SK-N-SH treated with all-trans-retinoic acid at 6 μM for 48 hours (cell line): Measurements from ENCODE around the gene TOM1.

ENCODE experiments used
- ATAC-seq: fragments of 200-7000 bp; cut with Tn5 transposase; 3 replicates; pipeline ENCODE4 v1.9.1; 2020; ENCODE audit warnings: mild to moderate bottlenecking, moderate library complexity
- BACH2 ChIP-seq: fragments of 250-450 bp; sonication (Bioruptor Pico); IDR thresholded peaks from 2 replicates; pipeline ENCODE4 v1.9.0; 2021; ENCODE audit warnings: mild to moderate bottlenecking, borderline replicate concordance
- CREB5 ChIP-seq: fragments of 250-450 bp; sonication (Bioruptor Pico); IDR thresholded peaks from 2 replicates; pipeline ENCODE4 v1.5.1; 2020; ENCODE audit warnings: low read depth, mild to moderate bottlenecking, moderate library complexity
- CSDC2 ChIP-seq: fragments of 250-450 bp; sonication (Bioruptor Pico); IDR thresholded peaks from 2 replicates; pipeline ENCODE4 v1.5.0; 2020; ENCODE audit warnings: mild to moderate bottlenecking, moderate library complexity
- ESRRG ChIP-seq: fragments of 250-450 bp; sonication (Bioruptor Pico); IDR thresholded peaks from 2 replicates; pipeline ENCODE4 v1.6.1; 2021; ENCODE audit warnings: mild to moderate bottlenecking
- GLIS3 ChIP-seq: fragments of 250-450 bp; sonication (Bioruptor Pico); IDR thresholded peaks from 2 replicates; pipeline ENCODE4 v1.5.0; 2020; ENCODE audit warnings: mild to moderate bottlenecking, moderate library complexity
- OSR1 ChIP-seq: fragments of 250-450 bp; sonication (Bioruptor Pico); IDR thresholded peaks from 2 replicates; pipeline ENCODE4 v1.8.0; 2022; ENCODE audit warnings: moderate library complexity, mild to moderate bottlenecking, inconsistent platforms
- PATZ1 ChIP-seq: fragments of 250-450 bp; sonication (Bioruptor Pico); IDR thresholded peaks from 2 replicates; pipeline ENCODE4 v1.8.0; 2020; ENCODE audit warnings: mild to moderate bottlenecking, moderate library complexity, borderline replicate concordance
- PPARA ChIP-seq: fragments of 250-450 bp; sonication (Bioruptor Pico); IDR thresholded peaks from 2 replicates; pipeline ENCODE4 v1.5.0; 2020; ENCODE audit warnings: mild to moderate bottlenecking, borderline replicate concordance
- RARB ChIP-seq: fragments of 250-450 bp; sonication (Bioruptor Pico); IDR thresholded peaks from 2 replicates; pipeline ENCODE4 v1.8.0; 2021; ENCODE audit warnings: mild to moderate bottlenecking, moderate library complexity
- TCF4 ChIP-seq: fragments of 250-450 bp; sonication (Bioruptor Pico); IDR thresholded peaks from 2 replicates; pipeline ENCODE4 v1.8.0; 2021; ENCODE audit warnings: mild to moderate bottlenecking, moderate library complexity, borderline replicate concordance
- TOX ChIP-seq: fragments of 250-450 bp; sonication (Bioruptor Pico); IDR thresholded peaks from 2 replicates; pipeline ENCODE4 v1.8.0; 2021; ENCODE audit warnings: mild to moderate bottlenecking, moderate library complexity, borderline replicate concordance
- ZC3H10 ChIP-seq: fragments of 250-450 bp; sonication (Bioruptor Pico); IDR thresholded peaks from 2 replicates; pipeline ENCODE4 v1.5.1; 2021; ENCODE audit warnings: mild to moderate bottlenecking, moderate library complexity
- ZFP3 ChIP-seq: fragments of 250-450 bp; sonication (Bioruptor Pico); IDR thresholded peaks from 2 replicates; pipeline ENCODE4 v1.5.0; 2020; ENCODE audit warnings: mild to moderate bottlenecking, moderate library complexity
- ZFP30 ChIP-seq: fragments of 450-650 bp; formaldehyde crosslinking; IDR thresholded peaks from 2 replicates; pipeline ENCODE4 v1.5.0; 2022; ENCODE audit warnings: mild to moderate bottlenecking, moderate library complexity
- ZNF565 ChIP-seq: fragments of 450-650 bp; formaldehyde crosslinking; conservative IDR thresholded peaks from 2 replicates; pipeline ENCODE4 v1.5.0; 2020; ENCODE audit warnings: low read depth, mild to moderate bottlenecking, moderate library complexity
- ZNF70 ChIP-seq: fragments of 450-650 bp; formaldehyde crosslinking; IDR thresholded peaks from 2 replicates; pipeline ENCODE4 v1.5.0; 2020; ENCODE audit warnings: mild to moderate bottlenecking, moderate library complexity
- ZNF8 ChIP-seq: fragments of 450-650 bp; formaldehyde crosslinking; IDR thresholded peaks from 2 replicates; pipeline ENCODE4 v1.5.0; 2020; ENCODE audit warnings: mild to moderate bottlenecking, moderate library complexity
- TF ChIP-seq, protein P1 (sequence below): fragments of 250-450 bp; sonication (Bioruptor Pico); IDR thresholded peaks from 2 replicates; pipeline ENCODE4 v1.5.1; 2021; ENCODE audit warnings: mild to moderate bottlenecking, moderate library complexity

The TOM1 gene

GRCh38 chr22:35384975-35385588 is 85.4 kb downstream of the TOM1 start:
- TF ChIP-seq BACH2 (CRISPR knock-in tag) (no peak), GLIS3 (CRISPR knock-in tag) (no peak), ZNF8 (no peak), OSR1 (CRISPR knock-in tag) (no peak), ZNF70 (no peak), ZFP3 (no peak)
- ATAC-seq: no peak

DNA sequence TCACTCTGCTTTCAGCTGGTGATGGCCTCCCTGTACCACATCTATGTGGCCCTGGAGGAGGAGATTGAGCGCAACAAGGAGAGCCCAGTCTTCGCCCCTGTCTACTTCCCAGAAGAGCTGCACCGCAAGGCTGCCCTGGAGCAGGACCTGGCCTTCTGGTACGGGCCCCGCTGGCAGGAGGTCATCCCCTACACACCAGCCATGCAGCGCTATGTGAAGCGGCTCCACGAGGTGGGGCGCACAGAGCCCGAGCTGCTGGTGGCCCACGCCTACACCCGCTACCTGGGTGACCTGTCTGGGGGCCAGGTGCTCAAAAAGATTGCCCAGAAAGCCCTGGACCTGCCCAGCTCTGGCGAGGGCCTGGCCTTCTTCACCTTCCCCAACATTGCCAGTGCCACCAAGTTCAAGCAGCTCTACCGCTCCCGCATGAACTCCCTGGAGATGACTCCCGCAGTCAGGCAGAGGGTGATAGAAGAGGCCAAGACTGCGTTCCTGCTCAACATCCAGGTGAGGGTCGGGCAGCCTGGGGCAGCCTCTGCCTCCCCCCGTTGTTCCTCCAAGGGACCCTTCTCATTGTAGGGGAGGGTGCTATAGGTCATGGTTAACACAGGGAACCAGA is 87.1 kb downstream of the TOM1 start:
- TF ChIP-seq ZFP3: no peak
- TF ChIP-seq PPARA: no peak
- TF ChIP-seq PATZ1 (CRISPR knock-in tag): no peak
- TF ChIP-seq CSDC2 (CRISPR knock-in tag): no peak
- TF ChIP-seq, protein P1, sequence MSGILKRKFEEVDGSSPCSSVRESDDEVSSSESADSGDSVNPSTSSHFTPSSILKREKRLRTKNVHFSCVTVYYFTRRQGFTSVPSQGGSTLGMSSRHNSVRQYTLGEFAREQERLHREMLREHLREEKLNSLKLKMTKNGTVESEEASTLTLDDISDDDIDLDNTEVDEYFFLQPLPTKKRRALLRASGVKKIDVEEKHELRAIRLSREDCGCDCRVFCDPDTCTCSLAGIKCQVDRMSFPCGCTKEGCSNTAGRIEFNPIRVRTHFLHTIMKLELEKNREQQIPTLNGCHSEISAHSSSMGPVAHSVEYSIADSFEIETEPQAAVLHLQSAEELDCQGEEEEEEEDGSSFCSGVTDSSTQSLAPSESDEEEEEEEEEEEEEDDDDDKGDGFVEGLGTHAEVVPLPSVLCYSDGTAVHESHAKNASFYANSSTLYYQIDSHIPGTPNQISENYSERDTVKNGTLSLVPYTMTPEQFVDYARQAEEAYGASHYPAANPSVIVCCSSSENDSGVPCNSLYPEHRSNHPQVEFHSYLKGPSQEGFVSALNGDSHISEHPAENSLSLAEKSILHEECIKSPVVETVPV: no peak
- no peak for TF ChIP-seq ZNF8
- TF ChIP-seq ZNF70: no peak
- ATAC-seq: no peak

DNA sequence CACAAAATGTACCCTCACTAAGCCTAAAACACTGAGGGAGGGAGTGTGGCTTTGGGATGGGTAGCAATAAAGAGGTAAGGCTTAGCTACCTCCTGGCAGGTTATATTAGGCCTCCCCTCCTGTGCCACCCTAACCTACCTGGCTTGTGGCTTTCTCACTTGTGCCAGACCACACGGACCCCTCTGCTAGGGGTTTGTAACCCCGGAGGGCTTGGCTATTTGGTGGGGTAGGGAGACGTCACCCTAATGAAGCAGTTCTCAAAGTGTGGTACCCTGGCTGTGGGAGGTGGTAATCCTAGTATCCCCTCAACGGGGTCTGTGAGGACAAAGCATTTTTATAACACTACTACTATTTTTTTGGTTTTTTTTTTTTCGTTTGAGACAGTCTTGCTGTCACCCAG is 91.2 kb downstream of the TOM1 start:
- TF ChIP-seq PATZ1 (CRISPR knock-in tag) (no peak), BACH2 (CRISPR knock-in tag) (no peak), ZNF8 (no peak), RARB (CRISPR knock-in tag) (no peak), ZC3H10 (CRISPR knock-in tag) (no peak), ZFP30 (CRISPR knock-in tag) (no peak), PPARA (no peak), ZNF565 (CRISPR knock-in tag) (no peak), CSDC2 (CRISPR knock-in tag) (no peak), TOX (CRISPR knock-in tag) (no peak), OSR1 (CRISPR knock-in tag) (no peak), ESRRG (CRISPR knock-in tag) (no peak), ZFP3 (no peak), CREB5 (CRISPR knock-in tag) (no peak), TCF4 (CRISPR knock-in tag) (no peak)
- TF ChIP-seq, protein P1: no peak
- no peak for ATAC-seq

DNA sequence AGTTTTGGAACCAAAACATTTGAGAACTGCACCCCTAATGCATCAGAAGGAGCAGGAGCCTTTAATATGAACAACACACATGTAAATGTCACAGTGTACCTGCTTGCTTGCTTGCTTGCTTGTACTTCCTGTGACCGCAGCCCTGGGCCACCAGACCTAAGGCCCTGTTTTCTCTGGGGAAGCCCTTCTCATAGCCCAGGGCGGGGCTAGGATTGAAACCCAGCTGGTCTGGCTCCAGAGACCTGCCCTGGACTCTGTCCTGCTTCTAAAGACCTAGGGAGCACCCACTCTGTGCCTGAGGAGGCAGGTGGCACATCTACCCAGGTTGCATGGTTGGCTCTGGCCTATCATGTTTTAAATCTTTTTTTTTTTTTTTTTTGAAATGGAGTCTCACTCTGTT is 92.7 kb downstream of the TOM1 start:
- TF ChIP-seq CREB5 (CRISPR knock-in tag): no peak
- no peak for TF ChIP-seq OSR1 (CRISPR knock-in tag)
- no peak for ATAC-seq
